AG04450 (cell line): ENCODE results near the gene KRT83. TPM values are rescaled to one million over a fixed set of nuclear protein-coding genes. Genes with fewer than 3 reads are reported as not detected.

ENCODE experiments used
- CTCF ChIA-PET: fragments of 300-600, 350-600 bp; formaldehyde crosslinking; extraction: SDS; loops from one replicate; lab custom pipeline; 2022; ENCODE audit warnings: antibody characterized with exemption, inconsistent platforms; lab: Charles Lee
- POLR2A ChIA-PET: fragments of 350-600 bp; formaldehyde crosslinking; extraction: SDS; loops from one replicate; lab custom pipeline; 2021; ENCODE audit warnings: antibody characterized with exemption, inconsistent platforms; lab: Yijun Ruan, JAX
- DNase-seq: peaks from one replicate; pipeline ENCODE4 v3.0.0-alpha.2; 2011; ENCODE audit warnings: low read depth, low spot score
- H3K27ac ChIP-seq: one replicate; pipeline ENCODE4 v1.5.1; 2012; ENCODE audit warnings: low read depth, low read length, control low read depth
- H3K27me3 ChIP-seq: one replicate; pipeline ENCODE4 v1.6.0; 2012; ENCODE audit warnings: low read length; ENCODE audit not compliant: control insufficient read depth, insufficient read depth
- H3K4me3 ChIP-seq: 2 replicates; pipeline ENCODE4 v1.5.1; 2011; ENCODE audit warnings: mild to moderate bottlenecking, low read depth, low read length, control low read depth
- H3K9me3 ChIP-seq: 2 replicates; pipeline ENCODE4 v1.5.1; 2012; ENCODE audit warnings: low read length; ENCODE audit not compliant: control insufficient read depth, insufficient read depth
- CTCF ChIP-seq: IDR thresholded peaks from 2 replicates; pipeline ENCODE4 v1.5.1; 2011; ENCODE audit warnings: low read depth, low read length, control low read depth, inconsistent platforms
- polyA plus RNA-seq: library from polyadenylated mRNA; depleted of rRNA; stranded (reverse); fragments of >200 nt; gene quantifications from 2 replicates; pipeline ENCODE4 v1.2.3, GENCODE V29; 2011; rRNA removed

The KRT83 gene
- polyA plus RNA-seq, 1 experiment = 0.04 TPM

- peaks cover under 1% of the 10 kb centered on the region for H3K9me3 ChIP-seq
- no peak for DNase-seq
- TF ChIP-seq CTCF = no peak
- ChIA-PET POLR2A (no interaction called here), CTCF (interaction anchor here (1.3 to 9.9 kb wide), 2 partner anchors 12 to 46 kb away, joined by 3 to 121 read pairs; no protein-coding TSS in a partner anchor)
- H3K4me3 ChIP-seq = no peak overlapping the region
- peaks cover 30% of the 10 kb centered on the region for H3K27me3 ChIP-seq
- no peak overlapping the region for H3K27ac ChIP-seq
Observed at GRCh38 chr12:52267699-52268098, 53.5 kb downstream of the KRT83 start.

GRCh38 chr12:52267266-52267665 lies 53.9 kb downstream of the KRT83 start:
- DNase-seq = no peak
- Histone ChIP-seq H3K27ac (no peak overlapping the region), H3K27me3 (peaks cover 30% of the 10 kb centered on the region), H3K4me3 (no peak overlapping the region), H3K9me3 (peaks cover 5% of the 10 kb centered on the region)
- POLR2A ChIA-PET = no interaction called here
- TF ChIP-seq CTCF = no peak
- CTCF ChIA-PET = interaction anchor here (9.9 kb wide), 1 partner anchor 12 kb away, joined by 121 read pairs; no protein-coding TSS in a partner anchor

GRCh38 chr12:52266514-52266913 lies 54.7 kb downstream of the KRT83 start:
- no peak overlapping the region for H3K4me3 ChIP-seq
- H3K27ac ChIP-seq = no peak overlapping the region
- ChIA-PET POLR2A (no interaction called here), CTCF (interaction anchor here (1.1 to 9.9 kb wide), 3 partner anchors 13 to 110 kb away, joined by 3 to 121 read pairs (median 5); no protein-coding TSS in a partner anchor)
- no peak for DNase-seq
- H3K27me3 ChIP-seq = peaks cover 31% of the 10 kb centered on the region
- H3K9me3 ChIP-seq = peaks cover 7% of the 10 kb centered on the region
- TF ChIP-seq CTCF = no peak

GRCh38 chr12:52264435-52264825 lies 56.8 kb downstream of the KRT83 start:
- Histone ChIP-seq H3K9me3 (peaks cover 7% of the 10 kb centered on the region), H3K27me3 (peaks cover 27% of the 10 kb centered on the region), H3K27ac (no peak overlapping the region), H3K4me3 (no peak overlapping the region)
- no peak for DNase-seq
- ChIA-PET CTCF (interaction anchor here (1.0 to 9.9 kb wide), 3 partner anchors 15 to 52 kb away, joined by 3 to 121 read pairs (median 4); no protein-coding TSS in a partner anchor), POLR2A (interaction anchor here (0.6 kb wide), 1 partner anchor 31 kb away, joined by 4 read pairs; no protein-coding TSS in a partner anchor)
- TF ChIP-seq CTCF = no peak

Other genes starting within 250 kb of the KRT83 start
- not detected in 2 replicates for gene SMIM41, start 241.7 kb downstream of the KRT83 start, polyA plus RNA-seq
- 2.1 and 2.3 TPM in 2 replicates for gene KRT80, start 129.4 kb downstream of the KRT83 start, polyA plus RNA-seq
- 1.0 and 4.6 TPM in 2 replicates for gene KRT7, start 88.2 kb downstream of the KRT83 start, polyA plus RNA-seq
- 0.04 TPM in 1 of 2 replicates, not detected in the other for gene KRT86, start 46.8 kb downstream of the KRT83 start, polyA plus RNA-seq
- gene KRT81, start 29.9 kb downstream of the KRT83 start, polyA plus RNA-seq = 0.24 and 2.3 TPM in 2 replicates
- not detected in 2 replicates for gene KRT85, start 46.1 kb upstream of the KRT83 start, polyA plus RNA-seq
- gene KRT84, start 64.3 kb upstream of the KRT83 start, polyA plus RNA-seq = not detected in 2 replicates
- not detected in 2 replicates for gene KRT82, start 84.9 kb upstream of the KRT83 start, polyA plus RNA-seq
- gene KRT75, start 113.0 kb upstream of the KRT83 start, polyA plus RNA-seq = not detected in 2 replicates
- not detected in 2 replicates for gene KRT6B, start 130.7 kb upstream of the KRT83 start, polyA plus RNA-seq
- gene KRT6C, start 152.4 kb upstream of the KRT83 start, polyA plus RNA-seq = not detected in 2 replicates
- gene KRT6A, start 171.9 kb upstream of the KRT83 start, polyA plus RNA-seq = not detected in 2 replicates
- 0.31 TPM in 1 of 2 replicates, not detected in the other for gene KRT5, start 199.0 kb upstream of the KRT83 start, polyA plus RNA-seq
- not detected in 2 replicates for gene KRT71, start 231.7 kb upstream of the KRT83 start, polyA plus RNA-seq